ENCODE results near the gene PTPRK.

GRCh38 chr6:128415387-128415786, 105.0 kb downstream of the PTPRK start:
- TF ChIP-seq, protein P1, sequence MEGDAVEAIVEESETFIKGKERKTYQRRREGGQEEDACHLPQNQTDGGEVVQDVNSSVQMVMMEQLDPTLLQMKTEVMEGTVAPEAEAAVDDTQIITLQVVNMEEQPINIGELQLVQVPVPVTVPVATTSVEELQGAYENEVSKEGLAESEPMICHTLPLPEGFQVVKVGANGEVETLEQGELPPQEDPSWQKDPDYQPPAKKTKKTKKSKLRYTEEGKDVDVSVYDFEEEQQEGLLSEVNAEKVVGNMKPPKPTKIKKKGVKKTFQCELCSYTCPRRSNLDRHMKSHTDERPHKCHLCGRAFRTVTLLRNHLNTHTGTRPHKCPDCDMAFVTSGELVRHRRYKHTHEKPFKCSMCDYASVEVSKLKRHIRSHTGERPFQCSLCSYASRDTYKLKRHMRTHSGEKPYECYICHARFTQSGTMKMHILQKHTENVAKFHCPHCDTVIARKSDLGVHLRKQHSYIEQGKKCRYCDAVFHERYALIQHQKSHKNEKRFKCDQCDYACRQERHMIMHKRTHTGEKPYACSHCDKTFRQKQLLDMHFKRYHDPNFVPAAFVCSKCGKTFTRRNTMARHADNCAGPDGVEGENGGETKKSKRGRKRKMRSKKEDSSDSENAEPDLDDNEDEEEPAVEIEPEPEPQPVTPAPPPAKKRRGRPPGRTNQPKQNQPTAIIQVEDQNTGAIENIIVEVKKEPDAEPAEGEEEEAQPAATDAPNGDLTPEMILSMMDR (conservative IDR thresholded peaks at IDR 0.05): no peak
- TF ChIP-seq ZFX (IDR thresholded peaks at IDR 0.05): no peak
